HFFc6 (cell line): ENCODE measurements around the gene NHSL1. TPM values are rescaled to one million over a fixed set of nuclear protein-coding genes. Genes with fewer than 3 reads are reported as not detected.

Experiments used
- DNase-seq: peaks from one replicate; pipeline ENCODE4 v3.0.0-alpha.2; 2018
- H3K27ac Mint-ChIP-seq: 2 replicates; pipeline ENCODE4 v1.8.0; 2020; ENCODE audit warnings: mild to moderate bottlenecking, mixed read lengths
- H3K27me3 Mint-ChIP-seq: 2 replicates; pipeline ENCODE4 v1.8.0; 2021; ENCODE audit warnings: mild to moderate bottlenecking, moderate library complexity, mixed read lengths; ENCODE audit not compliant: insufficient read depth
- H3K36me3 Mint-ChIP-seq: 2 replicates; pipeline ENCODE4 v1.8.0; 2021; ENCODE audit warnings: low read depth, mixed read lengths
- H3K4me1 Mint-ChIP-seq: 2 replicates; pipeline ENCODE4 v1.8.0; 2020; ENCODE audit warnings: low read depth, mixed read lengths
- H3K4me3 Mint-ChIP-seq: 2 replicates; pipeline ENCODE4 v1.8.0; 2020; ENCODE audit warnings: mild to moderate bottlenecking, moderate library complexity, mixed read lengths
- H3K9me3 Mint-ChIP-seq: 2 replicates; pipeline ENCODE4 v1.8.0; 2020; ENCODE audit warnings: mild to moderate bottlenecking, mixed read lengths
- CTCF ChIP-seq: fragments of 200-600 bp; sonication (generic); IDR thresholded peaks from 2 replicates; pipeline ENCODE4 v1.5.0; 2021; ENCODE audit warnings: antibody characterized with exemption, mild to moderate bottlenecking
- total RNA-seq, 6 experiments: library from RNA; stranded (reverse); fragmentation: NEBNext Ultra II Directional; extraction: Animal tissue kit (Norgen Biotek cat#: 25700); gene quantifications; 2 replicates in 1 of 6; 3 replicates in 5 of 6; pipeline ENCODE4 v1.2.3, GENCODE V29; 2021

Gene NHSL1
- total RNA-seq, 6 experiments from 2014 or later = 4.4 to 12.3 (median 10.1) TPM

GRCh38 chr6:138517635-138518034 is 18.3 kb upstream of the NHSL1 start:
- no peaks in the 10 kb centered on the region; the same call in 1 of the 2 replicates for H3K27me3 Mint-ChIP-seq
- H3K9me3 Mint-ChIP-seq = peaks cover 3% of the 10 kb centered on the region
- peak; percentile 90 for TF ChIP-seq CTCF
- H3K27ac Mint-ChIP-seq = no peak overlapping the region
- no peak overlapping the region for H3K4me3 Mint-ChIP-seq
- H3K36me3 Mint-ChIP-seq = peaks cover 4% of the 10 kb centered on the region; the same call in 1 of the 2 replicates
- DNase-seq = peak; percentile 57
- H3K4me1 Mint-ChIP-seq = 0 out of 2 replicates have a peak, but pooled peaks cover 4% of the 10 kb centered on the region

GRCh38 chr6:138515657-138516248 is 16.5 kb upstream of the NHSL1 start:
- Mint-ChIP-seq H3K27me3 (no peaks in the 10 kb centered on the region; the same call in none of the 2 replicates), H3K4me1 (0 out of 2 replicates have a peak, but pooled peaks cover 4% of the 10 kb centered on the region), H3K9me3 (peaks cover 3% of the 10 kb centered on the region), H3K27ac (no peak overlapping the region), H3K4me3 (no peak overlapping the region), H3K36me3 (peaks cover 4% of the 10 kb centered on the region; the same call in 1 of the 2 replicates)
- no peak for TF ChIP-seq CTCF
- no peak for DNase-seq

DNA sequence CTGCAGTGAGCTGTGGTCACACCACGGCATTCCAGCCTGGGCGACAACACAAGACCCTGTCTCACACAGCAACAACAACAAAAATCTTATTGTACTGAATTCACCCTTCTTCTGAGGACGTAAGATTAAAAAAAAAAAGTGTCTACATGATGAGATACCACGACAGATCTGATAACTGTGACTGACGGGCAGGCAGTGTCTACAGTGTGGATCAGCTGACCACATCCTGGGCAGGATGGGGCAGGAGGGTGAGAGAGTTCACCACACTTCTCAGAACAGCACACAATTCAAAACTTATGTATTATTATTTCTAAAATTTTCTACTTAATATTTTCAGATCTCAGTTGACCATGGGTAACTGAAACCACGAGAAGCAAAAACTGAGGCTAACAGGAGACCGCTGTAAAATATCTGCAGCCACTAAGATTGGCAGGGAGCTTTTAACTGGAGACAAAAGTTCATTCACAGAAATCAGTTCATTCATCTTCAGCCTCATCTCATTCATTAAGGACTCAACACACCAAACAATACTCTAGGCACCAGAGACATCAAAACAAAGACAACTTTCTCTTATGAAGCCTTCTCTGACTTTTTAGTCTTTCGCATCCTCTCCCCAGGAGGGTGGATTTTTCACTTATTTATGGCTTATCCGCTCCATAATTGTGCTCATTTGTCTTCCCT is 15.7 kb upstream of the NHSL1 start:
- TF ChIP-seq CTCF = no peak
- H3K27ac Mint-ChIP-seq = no peak overlapping the region
- H3K9me3 Mint-ChIP-seq = peaks cover 3% of the 10 kb centered on the region
- no peak for DNase-seq
- no peaks in the 10 kb centered on the region; the same call in none of the 2 replicates for H3K27me3 Mint-ChIP-seq
- H3K4me1 Mint-ChIP-seq = no peaks in the 10 kb centered on the region
- no peak overlapping the region for H3K4me3 Mint-ChIP-seq
- H3K36me3 Mint-ChIP-seq = peaks cover 4% of the 10 kb centered on the region; the same call in 1 of the 2 replicates

DNA sequence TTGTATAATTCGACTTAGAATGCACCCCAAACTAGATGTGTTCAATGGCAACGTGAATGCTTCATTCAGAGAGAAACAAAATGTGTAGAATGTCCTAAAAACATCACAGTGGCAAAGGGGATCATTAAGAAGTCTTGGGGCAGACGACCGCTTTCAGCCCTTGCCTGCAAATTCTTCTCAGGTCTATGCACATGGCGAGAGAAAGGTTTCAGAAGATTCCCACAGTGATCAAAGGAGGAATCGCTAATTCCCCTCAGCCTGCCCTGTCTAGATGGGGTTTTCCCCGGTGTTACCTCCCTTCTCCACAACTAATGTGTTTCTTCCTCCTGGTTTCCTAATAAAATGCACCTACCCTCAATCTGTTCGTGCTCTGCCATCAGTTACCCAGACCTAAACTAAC is 13.3 kb upstream of the NHSL1 start:
- no peaks in the 10 kb centered on the region; the same call in none of the 2 replicates for H3K27me3 Mint-ChIP-seq
- no peak for DNase-seq
- peaks cover 7% of the 10 kb centered on the region for H3K4me1 Mint-ChIP-seq
- no peak overlapping the region for H3K4me3 Mint-ChIP-seq
- H3K9me3 Mint-ChIP-seq = peaks cover under 1% of the 10 kb centered on the region
- no peak overlapping the region for H3K27ac Mint-ChIP-seq
- H3K36me3 Mint-ChIP-seq = peaks cover under 1% of the 10 kb centered on the region; the same call in 1 of the 2 replicates
- no peak for TF ChIP-seq CTCF

DNA sequence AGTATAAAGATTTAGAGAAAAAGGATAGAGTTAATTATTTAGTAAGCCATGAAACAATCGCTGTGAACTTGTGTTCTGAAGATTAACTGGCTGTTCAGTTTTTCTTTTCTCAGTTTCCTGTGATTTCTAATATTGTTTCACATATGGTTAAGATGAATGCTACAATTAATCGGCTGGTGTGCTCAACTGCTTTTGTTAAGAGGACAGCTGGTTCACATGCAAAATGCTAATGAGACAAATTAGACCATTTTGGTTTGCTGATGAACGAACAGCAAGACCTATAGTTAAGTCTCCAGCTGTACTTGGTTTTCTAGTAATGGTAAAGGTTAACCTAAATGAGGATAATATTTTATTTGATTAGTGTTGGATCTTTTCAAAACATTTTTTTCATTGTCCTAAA is 10.8 kb upstream of the NHSL1 start:
- Mint-ChIP-seq H3K27ac (no peak overlapping the region), H3K36me3 (no peaks in the 10 kb centered on the region), H3K4me1 (peaks cover 7% of the 10 kb centered on the region), H3K4me3 (no peak overlapping the region), H3K9me3 (no peaks in the 10 kb centered on the region), H3K27me3 (no peaks in the 10 kb centered on the region; the same call in none of the 2 replicates)
- TF ChIP-seq CTCF = no peak
- no peak for DNase-seq
